Sigmoid colon (tissue), 7 donors: ENCODE measurements around the gene KIN. TPM values are rescaled to one million over a fixed set of nuclear protein-coding genes. Genes with fewer than 3 reads are reported as not detected.
A peak's percentile ranks its signal among the peaks of the same experiment; 100 is the strongest.
"Not testable (repeated sequence)": the region's sequence is repeated elsewhere in the genome, so short reads cannot be mapped to it uniquely, and the experiment has no call there.

Experiments
- DNase-seq: peaks from one replicate; pipeline ENCODE4 v3.0.0-alpha.2; 2019
- H3K27ac ChIP-seq, 4 donors: fragments of 200-600 bp; sonication (generic); one replicate each; pipeline ENCODE4 v1.5.1; 2016 to 2019; ENCODE audit warnings: mild to moderate bottlenecking in 1 of 4
- H3K27me3 ChIP-seq, 3 donors: fragments of 200-600 bp; sonication (generic); one replicate each; pipeline ENCODE4 v1.5.1; 2019; ENCODE audit warnings: mild to moderate bottlenecking in 1 of 3
- H3K36me3 ChIP-seq, 4 donors: fragments of 200-600 bp; sonication (generic); one replicate each; pipeline ENCODE4 v1.5.1; 2016 to 2019
- H3K4me1 ChIP-seq, 4 donors: fragments of 200-600 bp; sonication (generic); one replicate each; pipeline ENCODE4 v1.5.1; 2017 to 2019
- H3K4me3 ChIP-seq, 4 donors: fragments of 200-600 bp; sonication (generic); one replicate each; pipeline ENCODE4 v1.5.1; 2017 to 2019; ENCODE audit warnings: mild to moderate bottlenecking in 2 of 4, moderate library complexity in 1 of 4
- H3K9me3 ChIP-seq, 4 donors: fragments of 200-600 bp in 3 of 4; sonication (generic) in 3 of 4; one replicate each; pipeline versions ENCODE4 v1.5.1 to v1.6.1; 2013 to 2019
- CTCF ChIP-seq, 4 experiments: fragments of 450-650 bp in 3 of 4; fragments of 200-600 bp in 1 of 4; IDR thresholded peaks; one replicate each; pipeline ENCODE4 v1.5.1; 2016 to 2019; ENCODE audit warnings: antibody characterized with exemption in 4 of 4, mild to moderate bottlenecking in 3 of 4, moderate library complexity in 2 of 4
- EP300 ChIP-seq, 4 donors: sonication (generic); formaldehyde crosslinking; IDR thresholded peaks; one replicate each; pipeline ENCODE4 v1.6.1; 2017; ENCODE audit warnings: antibody characterized with exemption in 4 of 4
- POLR2A ChIP-seq, 2 donors: fragments of 450-650 bp; IDR thresholded peaks; one replicate each; pipeline ENCODE4 v1.6.1; 2016; ENCODE audit warnings: antibody characterized with exemption in 2 of 2, mild to moderate bottlenecking in 2 of 2, moderate library complexity in 2 of 2
- POLR2AphosphoS5 ChIP-seq, 4 donors: sonication (generic); formaldehyde crosslinking; IDR thresholded peaks; one replicate each; pipeline ENCODE4 v1.6.1; 2017; ENCODE audit warnings: antibody characterized with exemption in 4 of 4
- WGBS, 2 donors: extraction: QIAGEN DNeasy Blood & Tissue Kit; methylation state at CpG; one replicate each; pipeline ENCODE4 v1.1.7; 2013; 5-methylcytosine and 5-hydroxymethylcytosine counted together
- intact Hi-C: fragments of 100-400 bp; cut with DNase I; formaldehyde crosslinking; loops from one replicate; pipeline ENCODE4 v1.15.1; 2023
- polyA plus RNA-seq, 3 donors: library from polyadenylated mRNA; stranded (reverse); fragments of 200-250 nt; gene quantifications; one replicate each; pipeline ENCODE4 v1.2.3, GENCODE V29; 2013
- total RNA-seq, 4 donors: library from RNA; depleted of rRNA; stranded (reverse); fragments of >200 nt; gene quantifications; one replicate each; pipeline ENCODE4 v1.1.0, GENCODE V29; 2016
- donor health status: healthy with polysubstance abuse.
- donor health status: Bipolar disorder and iron deficiency.
- donor health status: healthy.

KIN gene
- total and polyA plus RNA-seq, 7 donors: 5.9 to 17.2 (median 6.7) TPM

- Histone ChIP-seq H3K36me3 (peaks cover 0 to 10% (median 0%) of the 10 kb centered on the region in 4 donors), H3K27ac (no peak overlapping the region), H3K27me3 (no peaks in the 10 kb centered on the region), H3K4me3 (peak overlapping the region in 1 of 4 donors; percentile 91), H3K9me3 (no peaks in the 10 kb centered on the region), H3K4me1 (peaks cover 0 to 55% (median 41%) of the 10 kb centered on the region in 4 donors)
- 76 to 86% methylated on average over 3 of the region's 3 CpGs for WGBS, 2 donors
- DNase-seq: no peak
- TF ChIP-seq CTCF (IDR thresholded peaks at IDR 0.05) (no peak), POLR2A (IDR thresholded peaks at IDR 0.05) (no peak), POLR2AphosphoS5 (IDR thresholded peaks at IDR 0.05) (no peak), EP300 (IDR thresholded peaks at IDR 0.05) (no peak)
- intact Hi-C loops: loop anchor here (10.0 kb wide), 3 partner anchors 102 to 1892 kb away; partner anchors contain the start of gene FBH1
Observed at GRCh38 chr10:7786430-7786829, 1.4 kb downstream of the KIN start.

GRCh38 chr10:7782194-7782593, 5.6 kb downstream of the KIN start:
- Histone ChIP-seq H3K4me1 (peaks cover 0 to 26% (median 14%) of the 10 kb centered on the region in 4 donors), H3K36me3 (peaks cover 0 to 51% (median 19%) of the 10 kb centered on the region in 4 donors)
- not testable (repeated sequence) for DNase-seq, H3K4me3 ChIP-seq, H3K27me3 ChIP-seq, H3K27ac ChIP-seq, H3K9me3 ChIP-seq
- intact Hi-C loops: loop anchor here (10.0 kb wide), 3 partner anchors 97 to 1887 kb away; partner anchors contain the start of gene FBH1
- WGBS, 2 donors: 92 to 95% methylated on average over 6 of the region's 6 CpGs

GRCh38 chr10:7776777-7777176, 11.0 kb downstream of the KIN start:
- Histone ChIP-seq H3K4me3 (no peak overlapping the region), H3K27ac (no peak overlapping the region), H3K36me3 (peaks cover 0 to 86% (median 38%) of the 10 kb centered on the region in 4 donors), H3K4me1 (no peaks in the 10 kb centered on the region), H3K27me3 (no peaks in the 10 kb centered on the region), H3K9me3 (no peaks in the 10 kb centered on the region)
- intact Hi-C loops: no loop called here
- DNase-seq: no peak
- TF ChIP-seq POLR2AphosphoS5 (IDR thresholded peaks at IDR 0.05): no peak
- no peak for TF ChIP-seq EP300 (IDR thresholded peaks at IDR 0.05)
- no peak for TF ChIP-seq POLR2A (IDR thresholded peaks at IDR 0.05)
- WGBS, 2 donors: 96 to 97% methylated on average over 2 of the region's 2 CpGs

- intact Hi-C loops: no loop called here
- no peak for TF ChIP-seq POLR2A (IDR thresholded peaks at IDR 0.05)
- no peak for TF ChIP-seq EP300 (IDR thresholded peaks at IDR 0.05)
- no peak for TF ChIP-seq CTCF (IDR thresholded peaks at IDR 0.05)
- TF ChIP-seq POLR2AphosphoS5 (IDR thresholded peaks at IDR 0.05): no peak
- Histone ChIP-seq H3K27me3 (no peaks in the 10 kb centered on the region), H3K4me3 (no peak overlapping the region), H3K27ac (no peak overlapping the region), H3K4me1 (no peaks in the 10 kb centered on the region), H3K36me3 (peaks cover 3 to 80% (median 43%) of the 10 kb centered on the region in 4 donors), H3K9me3 (no peaks in the 10 kb centered on the region)
- no peak for DNase-seq
- 40 to 61% methylated on average over 10 of the region's 10 CpGs for WGBS, 2 donors
Observed at GRCh38 chr10:7773845-7774801, 13.7 kb downstream of the KIN start.

GRCh38 chr10:7768417-7768816, 19.4 kb downstream of the KIN start:
- Histone ChIP-seq H3K27me3 (no peaks in the 10 kb centered on the region), H3K4me1 (no peaks in the 10 kb centered on the region), H3K27ac (no peak overlapping the region), H3K4me3 (no peak overlapping the region), H3K9me3 (no peaks in the 10 kb centered on the region), H3K36me3 (peaks cover 6 to 79% (median 32%) of the 10 kb centered on the region in 4 donors)
- DNase-seq: no peak
- 95 to 98% methylated on average over 7 of the region's 7 CpGs for WGBS, 2 donors
- TF ChIP-seq POLR2AphosphoS5 (IDR thresholded peaks at IDR 0.05) (no peak), EP300 (IDR thresholded peaks at IDR 0.05) (no peak), CTCF (IDR thresholded peaks at IDR 0.05) (no peak), POLR2A (IDR thresholded peaks at IDR 0.05) (no peak)
- intact Hi-C loops: no loop called here
